Ovary (tissue), 9 donors: Measurements from ENCODE around the gene CDK9. TPM values are rescaled to one million over a fixed set of nuclear protein-coding genes. Genes with fewer than 3 reads are reported as not detected.

Experiments used
- DNase-seq, 5 donors: peaks; one replicate each; pipeline ENCODE4 v3.0.0-alpha.2; 2019 to 2020
- H3K27ac ChIP-seq, 2 donors: fragments of 200-600 bp; one replicate each; pipeline versions ENCODE4 v1.5.1 to v1.8.0; 2019 to 2022
- H3K27me3 ChIP-seq: fragments of 200-600 bp; one replicate; pipeline ENCODE4 v1.8.0; 2022
- H3K36me3 ChIP-seq: fragments of 200-600 bp; sonication (generic); one replicate; pipeline ENCODE4 v1.5.1; 2019
- H3K4me1 ChIP-seq: one replicate; pipeline ENCODE4 v1.8.1; 2013; ENCODE audit warnings: mild to moderate bottlenecking, moderate library complexity; ENCODE audit not compliant: insufficient read depth
- H3K4me3 ChIP-seq: fragments of 200-600 bp; sonication (generic); one replicate; pipeline ENCODE4 v1.5.1; 2017
- H3K9me3 ChIP-seq, 2 donors: fragments of 200-600 bp in 1 of 2; sonication (generic) in 1 of 2; one replicate each; pipeline versions ENCODE4 v1.5.1 to v1.8.1; 2013 to 2019; ENCODE audit warnings: mild to moderate bottlenecking in 1 of 2, moderate library complexity in 1 of 2
- CTCF ChIP-seq, 3 donors: fragments of 450-650 bp in 2 of 3; fragments of 200-600 bp in 1 of 3; IDR thresholded peaks; one replicate each; pipeline versions ENCODE4 v1.5.1 to v1.8.0; 2016 to 2022; ENCODE audit warnings: antibody characterized with exemption in 3 of 3, mild to moderate bottlenecking in 1 of 3
- EP300 ChIP-seq: sonication (generic); formaldehyde crosslinking; IDR thresholded peaks from one replicate; pipeline ENCODE4 v1.6.1; 2017; ENCODE audit warnings: antibody characterized with exemption
- POLR2A ChIP-seq: fragments of 450-650 bp; IDR thresholded peaks from one replicate; pipeline ENCODE4 v1.6.1; 2017; ENCODE audit warnings: antibody characterized with exemption, mild to moderate bottlenecking, moderate library complexity
- WGBS, 3 donors: extraction: QIAGEN DNeasy Blood & Tissue Kit in 1 of 3; methylation state at CpG; one replicate each; pipeline versions ENCODE4 v1.1.5 to v1.1.7; 2013 to 2017; 5-methylcytosine and 5-hydroxymethylcytosine counted together
- intact Hi-C, 4 donors: fragments of 100-400 bp; cut with DNase I; formaldehyde crosslinking; loops; one replicate each; pipeline versions ENCODE4 v1.11.0 to v1.15.1; 2022 to 2023
- polyA plus RNA-seq, 2 donors: library from polyadenylated mRNA; stranded (reverse); fragments of 200-250 nt in 1 of 2; fragments of 350-450 nt in 1 of 2; fragmentation: Illumina TruSeq in 1 of 2; extraction: RNeasy Lipid Tissue Mini Kit (QIAGEN cat#74804) in 1 of 2; gene quantifications; one replicate each; pipeline ENCODE4 v1.2.3, GENCODE V29; 2013 to 2014
- total RNA-seq, 7 donors: library from RNA; depleted of rRNA in 2 of 7; stranded (reverse); fragments of >200 nt in 2 of 7; fragmentation: NEBNext Ultra II Directional in 3 of 7; extraction: Animal tissue kit (Norgen Biotek cat#: 25700) in 3 of 7; gene quantifications; one replicate each; pipeline versions ENCODE4 v1.1.0 to v1.2.4, GENCODE V29; 2016 to 2023
- donor health status: DM: no; HTN: no; CAD: no; lungs with moderate emphysema.
- donor health status: DM: no; HTN: no; CAD: no.
- donor health status: Bipolar disorder and iron deficiency.
- donor health status: DM: yes; HTN: yes; CAD: no.
- donor health status: DM: no; HTN: no; CAD: no.
- donor health status: DM: yes; HTN: yes; CAD: no.

CDK9 gene
- total and polyA plus RNA-seq, 9 donors: 71.7 to 209 (median 129) TPM

- peak in 3 of 5 donors; percentile 15 to 49 (median 36) for DNase-seq
- H3K4me1 ChIP-seq: peaks cover 33% of the 10 kb centered on the region
- intact Hi-C loops: loop anchor here in 1 of 4 donors (10.0 kb wide), 1 partner anchor 68 kb away; no protein-coding TSS in a partner anchor
- no peak overlapping the region for H3K4me3 ChIP-seq
- 9 to 15% (median 13%) methylated on average over 11 of the region's 11 CpGs for WGBS, 3 donors
- TF ChIP-seq CTCF (IDR thresholded peaks at IDR 0.05) (no peak), EP300 (no peak)
- peak overlapping the region; percentile 68 to 91 for H3K27ac ChIP-seq
- H3K27me3 ChIP-seq: no peaks in the 10 kb centered on the region
- no peaks in the 10 kb centered on the region for H3K9me3 ChIP-seq
- H3K36me3 ChIP-seq: no peaks in the 10 kb centered on the region
Measured at GRCh38 chr9:127796852-127797370, 11.1 kb downstream of the CDK9 start.

GRCh38 chr9:127801955-127802575, 16.2 kb downstream of the CDK9 start:
- H3K4me3 ChIP-seq: peak overlapping the region; percentile 73
- H3K4me1 ChIP-seq: peaks cover 24% of the 10 kb centered on the region
- H3K27me3 ChIP-seq: no peaks in the 10 kb centered on the region
- H3K9me3 ChIP-seq: no peaks in the 10 kb centered on the region
- DNase-seq: peak in 3 of 5 donors; percentile 53 to 81 (median 58)
- WGBS, 3 donors: 10 to 11% (median 11%) methylated on average over 10 of the region's 10 CpGs
- intact Hi-C loops: loop anchor here in 1 of 4 donors (5.0 kb wide), 1 partner anchor 1235 kb away; the partner anchor contains the start of gene MIGA2
- no peaks in the 10 kb centered on the region for H3K36me3 ChIP-seq
- TF ChIP-seq CTCF (IDR thresholded peaks at IDR 0.05) (peak in 1 of 3 donors; percentile 25), POLR2A (peak; percentile 52), EP300 (peak; percentile 95)
- peak overlapping the region; percentile 8 to 97 for H3K27ac ChIP-seq

GRCh38 chr9:127802576-127803443, 17.0 kb downstream of the CDK9 start, which contains the start of gene FPGS:
Gene FPGS, plus strand, starts transcription at chr9:127802882. Its CDS starts 43 bp downstream, at chr9:127802925.
- WGBS, 3 donors: 0 to 1% (median 1%) methylated on average over 51 to 83 of the region's 83 CpGs
- peak within 1 kb of the TSS; percentile 73 for H3K4me3 ChIP-seq
- peak; percentile 11 for TF ChIP-seq EP300
- TF ChIP-seq CTCF (IDR thresholded peaks at IDR 0.05): peak in 2 of 3 donors; percentile 5 to 33
- TF ChIP-seq POLR2A: peak; percentile 81
- H3K9me3 ChIP-seq: no peaks in the 10 kb centered on the region
- DNase-seq: peak; percentile 86 to 89 (median 89)
- peak within 1 kb of the TSS; percentile 87 to 97 for H3K27ac ChIP-seq
- H3K4me1 ChIP-seq: peaks cover 18% of the 10 kb centered on the region
- intact Hi-C loops: loop anchor here in 1 of 4 donors (5.0 kb wide), 1 partner anchor 1234 kb away; the partner anchor contains the start of gene MIGA2
- H3K36me3 ChIP-seq: no peaks in the 10 kb centered on the region
- H3K27me3 ChIP-seq: no peaks in the 10 kb centered on the region
